Activated CD4-positive, CD25-positive, alpha-beta regulatory T cell treated with anti-CD3 and anti-CD28 coated beads, Interleukin-2, amount 50 U/mL, for 16 hours (primary cell): ENCODE results near the gene BRCA2.
A peak's percentile ranks its signal among the peaks of the same experiment; 100 is the strongest.

Experiments used
- DNase-seq: peaks from one replicate; pipeline ENCODE4 v3.0.0-alpha.2; 2020; ENCODE audit warnings: low read depth, low spot score

The BRCA2 gene

GRCh38 chr13:32384702-32385101 is 69.4 kb downstream of the BRCA2 start:
- DNase-seq, result no peak

- DNase-seq, result no peak
Measured at GRCh38 chr13:32385410-32385809, 70.1 kb downstream of the BRCA2 start.

- no peak for DNase-seq
Measured at GRCh38 chr13:32390048-32390447, 74.7 kb downstream of the BRCA2 start.

GRCh38 chr13:32390484-32390883 is 75.2 kb downstream of the BRCA2 start:
- no peak for DNase-seq

GRCh38 chr13:32391101-32391619 is 75.9 kb downstream of the BRCA2 start:
- DNase-seq, result no peak

GRCh38 chr13:32403108-32403507 is 87.8 kb downstream of the BRCA2 start:
- no peak for DNase-seq

GRCh38 chr13:32407854-32408253 is 92.5 kb downstream of the BRCA2 start:
- no peak for DNase-seq

- no peak for DNase-seq
Measured at GRCh38 chr13:32408296-32409000, 93.1 kb downstream of the BRCA2 start.

GRCh38 chr13:32409001-32409313 is 93.6 kb downstream of the BRCA2 start:
- DNase-seq, result no peak

GRCh38 chr13:32409561-32410421 is 94.5 kb downstream of the BRCA2 start:
- no peak for DNase-seq

- DNase-seq, result no peak
Measured at GRCh38 chr13:32413284-32413683, 98.0 kb downstream of the BRCA2 start.

GRCh38 chr13:32414580-32414979 is 99.3 kb downstream of the BRCA2 start:
- no peak for DNase-seq

GRCh38 chr13:32415019-32415418 is 99.7 kb downstream of the BRCA2 start:
- no peak for DNase-seq

- no peak for DNase-seq
Measured at GRCh38 chr13:32417995-32418394, 102.7 kb downstream of the BRCA2 start.

- DNase-seq, result no peak
Measured at GRCh38 chr13:32419862-32420261, 104.6 kb downstream of the BRCA2 start.

GRCh38 chr13:32423592-32423991 is 108.3 kb downstream of the BRCA2 start:
- no peak for DNase-seq

- no peak for DNase-seq
Measured at GRCh38 chr13:32425158-32425557, 109.8 kb downstream of the BRCA2 start.

GRCh38 chr13:32426191-32426989 is 111.1 kb downstream of the BRCA2 start:
- no peak for DNase-seq

- peak; percentile 30 for DNase-seq
Measured at GRCh38 chr13:32426990-32427851, 111.9 kb downstream of the BRCA2 start.

- peak; percentile 70 for DNase-seq
Measured at GRCh38 chr13:32427852-32428580, 112.7 kb downstream of the BRCA2 start, which contains the start of gene N4BP2L1. TSS of gene N4BP2L1 (minus strand) at chr13:32428130. CDS start at chr13:32428082, 48 bp downstream.
